HG02759 (cell line): ENCODE data around the gene TARS1.

ENCODE experiments used
- ATAC-seq: cut with Tn5 transposase; IDR thresholded peaks from one replicate; pipeline ENCODE4 v1.9.1; 2021; ENCODE audit warnings: mild to moderate bottlenecking, moderate library complexity; ENCODE audit not compliant: unreplicated experiment

The TARS1 gene

DNA sequence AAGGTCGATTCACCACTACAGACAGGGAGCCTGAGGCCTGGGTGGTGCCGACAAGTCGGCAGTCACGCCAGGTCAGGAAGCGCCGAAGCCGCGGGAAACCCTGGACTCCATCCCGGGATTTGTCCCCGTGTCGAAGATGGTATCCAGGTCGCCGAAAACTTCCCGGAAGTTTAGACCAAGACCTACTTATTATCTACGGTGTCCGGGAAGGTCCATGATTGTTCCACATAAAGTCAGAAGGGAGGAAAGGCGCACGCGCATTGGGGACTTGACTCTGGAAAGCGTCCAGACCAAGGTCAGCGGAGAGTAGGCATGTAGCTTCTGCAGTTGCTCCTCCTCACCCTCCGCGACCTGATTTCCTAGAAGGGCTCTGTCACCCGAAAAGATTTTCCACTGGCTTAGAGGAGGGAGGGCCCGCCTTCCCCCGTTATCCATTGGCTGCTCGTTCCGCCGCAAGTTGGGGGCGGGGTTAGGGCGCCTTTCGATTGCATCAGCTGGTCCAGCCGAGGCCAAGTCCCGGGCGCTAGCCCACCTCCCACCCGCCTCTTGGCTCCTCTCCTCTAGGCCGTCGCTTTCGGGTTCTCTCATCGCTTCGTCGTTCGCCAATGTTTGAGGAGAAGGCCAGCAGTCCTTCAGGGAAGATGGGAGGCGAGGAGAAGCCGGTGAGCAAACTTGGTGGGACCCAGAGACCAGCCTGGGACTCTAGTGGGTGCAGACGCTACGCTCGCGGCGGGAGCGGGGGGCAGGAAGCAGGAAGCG is at the start of gene TARS1:
Gene TARS1 (plus strand): TSS at position 484 of the 759 bp plus-strand sequence. CDS start 122 bp downstream, at position 606.
- peak; percentile 93 for ATAC-seq

- no peak for ATAC-seq
Measured at GRCh38 chr5:33398501-33398900, 42.3 kb upstream of the TARS1 start.

DNA sequence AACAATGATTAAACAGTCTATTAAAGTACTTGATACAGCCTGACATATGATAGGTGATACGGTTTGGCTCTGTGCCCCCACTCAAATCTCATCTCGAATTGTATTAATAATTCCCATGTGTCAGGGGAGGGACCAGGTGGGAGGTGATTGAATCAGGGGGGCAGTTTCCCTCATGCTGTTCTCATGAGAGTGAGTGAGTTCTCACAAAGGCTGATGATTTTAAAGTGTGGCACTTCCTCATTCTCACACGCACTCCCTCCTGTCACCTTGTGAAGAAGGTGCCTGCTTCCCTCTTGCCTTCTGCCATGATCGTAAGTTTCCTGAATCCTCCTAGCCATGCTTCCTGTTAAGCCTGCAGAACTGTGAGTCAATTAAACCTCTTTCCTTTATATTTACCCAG is 40.1 kb upstream of the TARS1 start:
- no peak for ATAC-seq

DNA sequence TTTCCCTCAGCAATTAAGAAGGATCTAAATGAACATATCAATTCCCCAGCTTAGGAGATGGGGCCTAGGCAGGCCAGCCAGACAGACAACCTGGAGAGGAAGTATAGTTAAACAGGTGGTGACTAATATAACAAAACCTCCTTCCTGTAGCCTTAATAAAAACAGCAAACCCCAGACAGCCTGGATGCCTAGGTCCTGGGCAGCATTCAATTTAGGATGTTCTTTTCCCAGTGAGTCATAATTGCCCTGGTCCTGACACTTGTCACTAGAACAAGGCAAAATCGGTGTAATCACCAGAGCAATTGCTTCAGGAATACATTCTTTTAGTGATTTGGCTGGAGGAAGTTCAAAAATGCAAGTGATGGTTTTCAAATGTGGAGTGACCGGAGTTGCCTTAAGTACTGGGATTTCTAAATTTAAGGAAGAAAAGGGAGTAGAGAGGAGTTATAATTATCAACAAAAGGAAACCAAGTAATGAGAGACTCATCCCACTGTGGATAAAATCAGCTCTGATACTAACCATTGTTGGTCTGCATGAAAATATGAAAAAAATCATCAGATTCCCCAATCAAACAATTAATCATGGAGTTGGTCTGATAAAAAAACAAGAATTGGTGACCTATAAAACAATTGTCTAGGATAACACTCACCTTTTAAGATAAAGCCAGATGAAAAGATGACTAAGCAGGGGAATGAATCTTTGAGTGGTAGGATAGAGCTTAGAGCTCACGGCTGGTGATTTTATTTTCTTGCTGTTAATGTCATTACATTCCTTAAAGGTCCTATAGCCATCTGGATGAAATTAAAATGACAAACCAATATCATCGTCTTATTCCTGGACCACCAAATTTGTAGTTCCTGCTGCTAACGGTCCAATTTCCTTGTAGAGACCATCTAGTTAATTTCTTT is 39.0 kb upstream of the TARS1 start:
- no peak for ATAC-seq

GRCh38 chr5:33403187-33403586 is 37.6 kb upstream of the TARS1 start:
- no peak for ATAC-seq

GRCh38 chr5:33408816-33409215 is 31.9 kb upstream of the TARS1 start:
- ATAC-seq = no peak

DNA sequence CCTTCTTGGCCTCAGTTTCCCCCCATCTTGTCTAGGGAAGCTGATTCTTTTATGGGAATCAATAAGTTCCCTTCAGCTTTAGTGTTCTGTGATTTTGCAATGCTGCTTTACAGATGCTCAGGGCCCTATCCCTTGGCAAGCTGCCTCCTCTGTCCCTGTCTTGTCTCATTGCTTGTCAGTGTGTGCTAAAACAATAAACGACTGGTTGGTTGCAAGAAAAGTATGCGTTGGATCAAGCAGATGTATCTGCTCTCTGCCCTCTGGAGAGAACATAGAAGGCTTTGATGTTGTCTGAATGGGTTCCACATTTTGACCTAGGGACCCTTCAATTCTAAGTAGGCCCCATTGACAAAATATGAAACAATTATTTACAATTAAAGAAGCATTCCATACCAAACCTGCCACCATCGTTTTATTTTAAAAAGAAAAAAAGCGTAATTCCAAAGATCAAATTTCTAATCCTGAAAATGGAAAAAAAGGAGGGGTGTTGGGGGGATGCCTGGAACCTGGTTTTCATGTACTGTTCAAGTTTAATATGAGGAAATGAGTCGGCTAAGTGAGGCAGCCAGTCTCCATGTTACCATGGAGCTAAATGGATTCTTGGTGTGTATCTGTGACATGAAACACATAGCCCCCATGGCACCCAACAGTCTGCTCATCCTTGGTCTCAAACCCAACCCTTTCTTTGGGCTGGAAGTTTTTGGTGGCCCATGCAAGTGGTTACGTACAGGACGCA is 31.2 kb upstream of the TARS1 start:
- no peak for ATAC-seq

DNA sequence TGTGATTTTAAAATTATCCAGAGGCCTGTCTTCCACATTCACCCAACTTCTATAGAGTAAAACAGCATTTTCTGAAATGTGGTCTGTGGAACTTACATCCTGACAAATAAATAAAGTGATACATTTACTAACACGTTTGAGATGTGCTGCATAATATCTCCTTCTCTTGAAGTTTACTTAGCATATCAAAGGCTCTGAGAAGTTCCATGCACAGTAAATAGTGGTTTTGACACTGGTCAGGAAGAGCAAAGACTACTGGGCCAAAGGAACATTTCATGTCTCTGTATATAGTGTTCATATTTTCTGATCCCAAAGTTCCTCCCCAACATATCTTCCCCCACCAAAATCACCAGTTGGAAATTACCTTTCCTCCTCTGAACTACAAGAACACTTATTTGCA is 30.5 kb upstream of the TARS1 start:
- no peak for ATAC-seq

DNA sequence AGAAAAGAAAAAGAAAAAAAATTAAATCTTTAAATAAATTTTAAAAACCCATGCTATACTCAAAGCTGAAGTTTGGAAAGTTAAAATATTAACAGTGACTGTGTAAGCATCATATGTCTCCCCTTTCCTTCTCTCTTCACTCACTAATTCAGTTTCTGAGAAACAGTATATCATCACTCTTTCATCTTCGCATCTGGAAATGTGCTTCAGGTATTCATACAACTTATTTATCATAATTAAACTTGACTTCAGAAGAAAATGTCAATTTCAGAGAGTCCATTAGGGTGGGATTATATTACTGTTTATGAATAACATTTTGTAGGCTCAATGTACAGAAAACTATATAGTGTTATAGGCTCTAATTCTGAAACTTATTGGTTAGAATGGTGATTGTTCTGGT is 29.3 kb upstream of the TARS1 start:
- ATAC-seq = no peak

DNA sequence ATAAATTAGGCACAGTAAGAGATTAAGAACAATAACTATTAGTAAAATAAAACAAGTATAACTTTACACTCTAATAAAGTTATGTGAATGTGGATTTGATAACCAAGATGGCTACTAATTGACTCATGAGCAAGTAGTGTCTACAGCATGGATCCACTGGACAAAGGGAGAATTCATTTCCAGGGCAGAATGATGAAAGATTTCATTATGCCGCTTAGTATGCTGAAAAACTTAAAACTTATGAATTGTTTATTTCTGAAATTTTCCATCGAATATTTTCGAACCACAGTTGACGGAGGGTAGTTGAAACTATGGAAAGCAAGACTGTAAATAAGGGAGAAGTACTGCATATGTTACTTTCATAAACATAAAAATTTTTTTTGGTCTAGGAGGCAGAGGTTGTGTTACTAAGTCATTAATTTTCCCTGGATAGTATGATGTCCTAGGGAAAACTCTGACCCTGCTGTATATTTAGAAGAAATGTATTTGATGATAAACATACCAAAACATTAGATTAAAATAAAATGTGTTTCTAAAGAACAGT is 24.9 kb upstream of the TARS1 start:
- ATAC-seq = no peak

DNA sequence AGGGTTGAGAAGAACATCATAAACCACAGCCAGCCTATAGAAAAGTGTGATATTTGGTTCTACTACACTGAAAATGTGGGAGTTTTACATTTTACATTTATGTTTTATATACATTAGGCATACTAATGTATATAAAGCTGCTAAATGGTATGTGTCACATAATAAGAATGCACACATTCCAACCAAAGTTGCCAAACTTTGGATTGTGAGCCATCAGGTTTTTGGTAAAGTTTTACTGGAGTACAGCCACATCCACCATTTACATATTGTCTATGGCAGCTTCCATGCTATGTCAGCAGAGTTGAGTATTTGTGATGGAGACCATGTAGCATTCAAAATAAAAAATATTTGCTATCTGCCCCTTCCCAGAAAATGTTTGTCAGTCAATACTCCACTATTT is 23.1 kb upstream of the TARS1 start:
- no peak for ATAC-seq

- ATAC-seq = no peak
Measured at GRCh38 chr5:33420946-33421345, 19.8 kb upstream of the TARS1 start.

DNA sequence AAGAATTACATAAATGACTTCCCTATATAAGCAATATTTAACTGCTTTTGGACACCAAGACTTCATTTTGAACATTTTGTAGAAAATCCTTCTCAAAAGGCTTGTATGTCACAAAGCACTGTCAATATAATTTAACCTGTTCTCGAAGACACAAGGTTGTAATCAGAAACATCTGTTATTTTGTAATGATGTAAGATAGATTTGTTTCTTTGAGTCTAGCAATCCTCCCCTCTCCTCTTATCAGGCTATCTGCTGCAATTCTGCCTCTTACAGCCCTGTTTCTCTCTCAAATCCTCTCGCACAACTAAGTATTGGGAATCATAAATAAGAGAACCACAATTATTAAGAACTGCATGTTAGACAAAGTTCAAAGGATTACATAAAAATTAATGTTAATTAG is 18.6 kb upstream of the TARS1 start:
- ATAC-seq = no peak

DNA sequence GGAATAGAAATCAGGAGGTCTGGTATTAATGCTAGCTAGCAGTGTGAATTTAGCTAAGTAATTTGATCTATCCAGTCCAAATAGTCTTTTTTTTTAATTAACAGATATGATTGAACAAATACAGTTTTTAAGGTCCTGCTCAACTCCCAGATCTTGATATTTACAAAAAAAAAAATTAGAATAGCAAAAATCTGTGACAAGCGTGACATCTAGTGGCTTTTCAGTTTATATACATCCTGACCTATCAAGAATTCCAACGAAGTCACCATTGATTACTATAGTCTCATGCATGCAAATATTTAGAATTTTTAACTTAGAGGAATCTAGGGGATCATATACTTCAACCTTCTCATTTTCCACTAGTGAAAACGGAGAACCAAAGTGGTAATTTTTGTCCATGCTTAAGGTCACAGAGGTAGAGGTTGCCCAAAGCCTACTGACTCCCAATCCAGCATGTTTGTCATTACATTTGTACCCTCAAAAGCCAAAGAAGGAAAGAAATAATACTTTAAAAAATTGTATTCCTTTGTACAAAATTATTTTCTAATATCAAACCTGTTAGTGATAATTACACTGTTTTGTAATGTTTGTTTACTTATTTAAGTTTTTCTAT is 17.6 kb upstream of the TARS1 start:
- no peak for ATAC-seq

DNA sequence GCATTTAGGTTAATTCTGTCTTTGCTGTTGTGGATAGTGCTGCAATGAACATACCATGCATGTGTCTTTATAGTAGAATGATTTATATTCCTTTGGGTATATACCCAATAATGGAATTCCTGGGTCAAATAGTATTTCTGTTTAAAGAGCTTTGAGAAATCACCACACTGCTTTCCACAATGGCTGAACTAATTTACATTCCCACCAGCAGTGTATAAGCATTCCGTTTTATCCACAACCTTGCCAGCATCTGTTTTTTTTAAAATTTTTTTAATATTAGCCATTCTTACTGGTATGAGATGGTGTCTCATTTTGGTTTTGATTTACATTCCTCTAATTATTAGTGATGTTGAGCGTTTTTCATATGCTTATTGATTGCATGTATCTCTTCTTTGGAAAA is 15.5 kb upstream of the TARS1 start:
- ATAC-seq = no peak

DNA sequence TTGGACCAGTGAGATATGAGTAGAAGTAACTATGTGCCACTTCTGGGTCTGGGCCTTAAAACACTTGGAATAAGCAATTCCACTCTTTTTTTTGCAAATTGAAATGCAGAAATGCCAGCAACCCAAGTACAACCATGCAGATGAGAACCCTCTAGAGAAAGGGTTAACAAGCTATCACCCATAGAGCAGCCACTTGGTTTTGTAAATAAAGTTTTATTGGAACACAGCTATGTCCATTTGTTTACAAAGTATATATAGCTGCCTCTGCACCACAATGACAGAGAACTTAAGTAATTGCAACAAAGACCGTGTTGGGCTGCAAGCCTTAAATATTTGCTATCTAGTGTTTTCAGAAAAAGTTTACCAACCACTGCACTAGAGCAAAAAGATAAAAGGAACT is 9.8 kb upstream of the TARS1 start:
- no peak for ATAC-seq

DNA sequence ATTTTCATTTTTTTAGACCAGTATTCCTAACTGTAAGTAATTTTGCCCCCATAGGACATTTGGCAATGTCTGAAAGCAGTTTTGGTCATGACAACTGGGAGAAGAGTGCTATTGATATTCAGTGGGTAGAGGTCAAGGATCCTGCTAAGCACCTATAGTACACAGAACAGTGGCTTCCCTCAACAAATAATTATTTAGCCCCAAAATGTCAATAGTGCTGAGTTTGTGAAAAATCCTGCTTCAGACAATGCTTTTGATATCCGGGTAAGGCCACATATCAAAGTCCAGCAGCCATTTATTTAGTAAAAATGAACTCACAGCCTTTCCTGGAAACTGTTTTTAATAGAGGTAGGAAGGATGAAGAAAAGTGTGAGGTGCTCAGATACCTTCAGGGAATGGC is 8.1 kb upstream of the TARS1 start:
- no peak for ATAC-seq

- ATAC-seq = no peak
Measured at GRCh38 chr5:33433303-33434240, 7.2 kb upstream of the TARS1 start.

DNA sequence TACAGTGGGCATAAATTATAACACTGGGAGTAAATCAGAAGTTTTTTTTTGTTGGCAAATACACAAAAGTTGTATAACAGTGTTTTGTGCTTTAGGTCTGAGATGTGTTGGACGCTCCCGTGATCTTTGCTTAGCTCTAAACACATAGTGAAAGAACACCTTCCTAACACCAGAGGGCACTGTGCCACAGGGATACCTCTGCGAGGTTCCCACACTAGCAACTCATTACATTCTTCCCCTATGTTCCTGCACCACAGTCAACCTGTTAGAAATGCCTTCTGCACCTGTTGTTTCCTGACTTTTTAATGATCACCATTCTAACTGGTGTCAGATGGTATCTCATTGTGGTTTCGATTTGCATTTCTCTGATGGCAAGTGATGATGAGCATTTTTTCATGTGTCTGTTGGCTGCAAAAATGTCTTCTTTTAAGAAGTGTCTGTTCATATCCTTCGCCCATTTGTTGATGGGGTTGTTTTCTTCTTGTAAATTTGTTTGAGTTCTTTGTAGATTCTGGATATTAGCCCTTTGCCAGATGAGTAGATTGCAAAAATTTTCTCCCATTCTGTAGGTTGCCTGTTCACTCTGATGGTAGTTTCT is 4.8 kb upstream of the TARS1 start:
- peak; percentile 47 for ATAC-seq
